ENCODE measurements around the gene SIAH3.

The SIAH3 gene

GRCh38 chr13:45778882-45779281, 72.7 kb downstream of the SIAH3 start:
- TF ChIP-seq EZH2 (IDR thresholded peaks at IDR 0.05; ENCODE audit: borderline replicate concordance, low read depth, low read length, severe bottlenecking) (no peak), CTCF (IDR thresholded peaks at IDR 0.05; ENCODE audit: borderline replicate concordance, extremely low read depth, low read length, poor library complexity, severe bottlenecking) (no peak)
- Histone ChIP-seq H3K27me3 (ENCODE audit: insufficient read depth, low read length, poor library complexity) (peaks cover 10% of the 10 kb centered on the region), H3K27ac (ENCODE audit: low read length) (no peak overlapping the region), H3K4me3 (ENCODE audit: low read depth in 1 of 2, low read length in 2 of 2) (no peak overlapping the region), H3K4me1 (ENCODE audit: insufficient read depth, low read length) (no peaks in the 10 kb centered on the region), H2AFZ (ENCODE audit: low read depth, low read length) (no peak overlapping the region), H3K79me2 (ENCODE audit: insufficient read depth, low read length) (no peaks in the 10 kb centered on the region), H4K20me1 (ENCODE audit: insufficient read depth, low read length) (no peaks in the 10 kb centered on the region), H3K4me2 (ENCODE audit: insufficient read depth, low read length) (no peak overlapping the region), H3K9ac (ENCODE audit: low read depth, low read length) (no peak overlapping the region), H3K36me3 (ENCODE audit: insufficient read depth, low read length) (no peaks in the 10 kb centered on the region), H3K9me3 (ENCODE audit: insufficient read depth, low read length, severe bottlenecking) (no peaks in the 10 kb centered on the region)
- DNase-seq, result no peak
- ATAC-seq (ENCODE audit: insufficient read depth, low read depth), result no peak

- H3K27ac ChIP-seq (ENCODE audit: low read length), result no peak overlapping the region
- peaks cover 10% of the 10 kb centered on the region for H3K27me3 ChIP-seq (ENCODE audit: insufficient read depth, low read length, poor library complexity)
- DNase-seq (no peak), ATAC-seq (ENCODE audit: insufficient read depth, low read depth) (no peak)
- no peaks in the 10 kb centered on the region for H3K9me3 ChIP-seq (ENCODE audit: insufficient read depth, low read length, severe bottlenecking)
- H3K36me3 ChIP-seq (ENCODE audit: insufficient read depth, low read length), result no peaks in the 10 kb centered on the region
- no peak overlapping the region for H3K4me3 ChIP-seq (ENCODE audit: low read depth in 1 of 2, low read length in 2 of 2)
- H3K4me1 ChIP-seq (ENCODE audit: insufficient read depth, low read length), result no peaks in the 10 kb centered on the region
- no peaks in the 10 kb centered on the region for H3K79me2 ChIP-seq (ENCODE audit: insufficient read depth, low read length)
- H2AFZ ChIP-seq (ENCODE audit: low read depth, low read length), result no peak overlapping the region
- TF ChIP-seq CTCF (IDR thresholded peaks at IDR 0.05; ENCODE audit: borderline replicate concordance, extremely low read depth, low read length, poor library complexity, severe bottlenecking) (no peak), EZH2 (IDR thresholded peaks at IDR 0.05; ENCODE audit: borderline replicate concordance, low read depth, low read length, severe bottlenecking) (no peak)
- H3K4me2 ChIP-seq (ENCODE audit: insufficient read depth, low read length), result no peak overlapping the region
- H3K9ac ChIP-seq (ENCODE audit: low read depth, low read length), result no peak overlapping the region
- H4K20me1 ChIP-seq (ENCODE audit: insufficient read depth, low read length), result no peaks in the 10 kb centered on the region
Measured at GRCh38 chr13:45776748-45777147, 74.8 kb downstream of the SIAH3 start.

- Histone ChIP-seq H3K9me3 (ENCODE audit: insufficient read depth, low read length, severe bottlenecking) (no peaks in the 10 kb centered on the region), H3K27me3 (ENCODE audit: insufficient read depth, low read length, poor library complexity) (peaks cover 13% of the 10 kb centered on the region), H3K9ac (ENCODE audit: low read depth, low read length) (no peak overlapping the region), H3K79me2 (ENCODE audit: insufficient read depth, low read length) (no peaks in the 10 kb centered on the region), H3K4me1 (ENCODE audit: insufficient read depth, low read length) (no peaks in the 10 kb centered on the region), H3K4me2 (ENCODE audit: insufficient read depth, low read length) (no peak overlapping the region), H2AFZ (ENCODE audit: low read depth, low read length) (no peak overlapping the region), H3K27ac (ENCODE audit: low read length) (no peak overlapping the region), H3K4me3 (ENCODE audit: low read depth in 1 of 2, low read length in 2 of 2) (no peak overlapping the region), H4K20me1 (ENCODE audit: insufficient read depth, low read length) (no peaks in the 10 kb centered on the region), H3K36me3 (ENCODE audit: insufficient read depth, low read length) (no peaks in the 10 kb centered on the region)
- DNase-seq (no peak), ATAC-seq (ENCODE audit: insufficient read depth, low read depth) (no peak)
- TF ChIP-seq CTCF (IDR thresholded peaks at IDR 0.05; ENCODE audit: borderline replicate concordance, extremely low read depth, low read length, poor library complexity, severe bottlenecking) (no peak), EZH2 (IDR thresholded peaks at IDR 0.05; ENCODE audit: borderline replicate concordance, low read depth, low read length, severe bottlenecking) (no peak)
Measured at GRCh38 chr13:45775401-45775963, 76.1 kb downstream of the SIAH3 start.

DNA sequence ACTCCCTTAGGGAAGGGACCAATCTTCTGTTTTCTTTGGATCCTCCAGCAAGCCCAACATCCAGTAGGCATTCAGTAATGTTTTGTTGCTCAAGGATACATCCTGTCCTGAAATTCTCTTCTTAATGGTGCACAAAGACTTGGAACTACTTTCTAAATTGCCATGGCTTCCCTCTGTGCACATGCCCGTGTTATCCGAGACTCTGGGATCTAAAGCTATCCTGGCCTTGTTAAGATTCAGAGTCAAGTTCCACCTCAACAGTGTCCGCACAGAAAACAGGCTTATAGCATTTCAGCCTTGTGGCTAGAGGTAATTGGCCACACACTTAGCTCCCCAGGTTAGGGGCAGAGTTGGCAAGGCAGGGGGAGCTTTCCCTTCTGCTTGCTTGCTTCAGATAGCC, 77.6 kb downstream of the SIAH3 start:
- H3K4me3 ChIP-seq (ENCODE audit: low read depth in 1 of 2, low read length in 2 of 2), result no peak overlapping the region
- no peak overlapping the region for H3K9ac ChIP-seq (ENCODE audit: low read depth, low read length)
- no peaks in the 10 kb centered on the region for H3K79me2 ChIP-seq (ENCODE audit: insufficient read depth, low read length)
- TF ChIP-seq CTCF (IDR thresholded peaks at IDR 0.05; ENCODE audit: borderline replicate concordance, extremely low read depth, low read length, poor library complexity, severe bottlenecking) (no peak), EZH2 (IDR thresholded peaks at IDR 0.05; ENCODE audit: borderline replicate concordance, low read depth, low read length, severe bottlenecking) (no peak)
- H3K27ac ChIP-seq (ENCODE audit: low read length), result no peak overlapping the region
- no peaks in the 10 kb centered on the region for H4K20me1 ChIP-seq (ENCODE audit: insufficient read depth, low read length)
- no peak for ATAC-seq (ENCODE audit: insufficient read depth, low read depth)
- no peaks in the 10 kb centered on the region for H3K9me3 ChIP-seq (ENCODE audit: insufficient read depth, low read length, severe bottlenecking)
- H3K4me2 ChIP-seq (ENCODE audit: insufficient read depth, low read length), result no peak overlapping the region
- no peaks in the 10 kb centered on the region for H3K36me3 ChIP-seq (ENCODE audit: insufficient read depth, low read length)
- no peaks in the 10 kb centered on the region for H3K4me1 ChIP-seq (ENCODE audit: insufficient read depth, low read length)
- DNase-seq, result no peak
- H3K27me3 ChIP-seq (ENCODE audit: insufficient read depth, low read length, poor library complexity), result peaks cover 15% of the 10 kb centered on the region
- H2AFZ ChIP-seq (ENCODE audit: low read depth, low read length), result no peak overlapping the region

All from DND-41 (cell line).